H1 (cell line): ENCODE data around the gene RBBP5. TPM values are rescaled to one million over a fixed set of nuclear protein-coding genes. Genes with fewer than 3 reads are reported as not detected.

Experiments used
- CTCF ChIA-PET: fragments of 300-600 bp; sonication (Branson Sonifier 250); formaldehyde crosslinking; loops from one replicate; lab custom pipeline; 2021; ENCODE audit not compliant: partially characterized antibody; lab: Charles Lee
- POLR2A ChIA-PET: fragments of 300-600 bp; sonication (Branson Sonifier 250); formaldehyde crosslinking; loops from one replicate; lab custom pipeline; 2021; ENCODE audit warnings: inconsistent platforms; ENCODE audit not compliant: partially characterized antibody; lab: Charles Lee
- DNase-seq, 2 experiments: peaks; one replicate each; pipeline versions ENCODE4 v3.0.0 to v3.0.0-alpha.2; 2010 to 2022; ENCODE audit warnings: low spot score in 2 of 2, low read depth in 1 of 2, mixed read lengths in 1 of 2
- FAIRE-seq: peaks from 2 replicates; lab custom pipeline; 2011; peaks lifted over from hg19 to GRCh38; lab: Jason Lieb, UNC
- H2AFZ ChIP-seq: 2 replicates; pipeline ENCODE4 v1.8.1; 2012; ENCODE audit warnings: low read length, inconsistent platforms
- H2AK5ac ChIP-seq: 2 replicates; pipeline ENCODE4 v1.6.1; 2013; ENCODE audit warnings: low read depth, low read length
- H2BK120ac ChIP-seq: replicated peaks from 2 replicates; pipeline ENCODE3; 2013; ENCODE audit warnings: low read depth, low read length, inconsistent platforms
- H2BK12ac ChIP-seq: 2 replicates; pipeline ENCODE4 v1.6.1; 2013; ENCODE audit warnings: low read depth, low read length
- H2BK15ac ChIP-seq: 2 replicates; pipeline ENCODE4 v1.6.1; 2013; ENCODE audit warnings: low read length
- H2BK20ac ChIP-seq: 2 replicates; pipeline ENCODE4 v1.6.1; 2013; ENCODE audit warnings: low read length
- H2BK5ac ChIP-seq: 2 replicates; pipeline ENCODE4 v1.6.1; 2013; ENCODE audit warnings: low read depth, low read length
- H3K14ac ChIP-seq: 2 replicates; pipeline ENCODE4 v1.6.1; 2013; ENCODE audit warnings: inconsistent platforms; ENCODE audit not compliant: insufficient read length
- H3K18ac ChIP-seq: 2 replicates; pipeline ENCODE4 v1.6.1; 2013; ENCODE audit warnings: low read length; ENCODE audit errors: extremely low read depth
- H3K23ac ChIP-seq: 2 replicates; pipeline ENCODE4 v1.6.1; 2013; ENCODE audit warnings: inconsistent platforms; ENCODE audit not compliant: insufficient read length
- H3K23me2 ChIP-seq: 2 replicates; pipeline ENCODE4 v1.6.1; 2013; ENCODE audit warnings: low read depth, low read length
- H3K27ac ChIP-seq: 2 replicates; pipeline ENCODE4 v1.6.1; 2011; ENCODE audit warnings: low read depth, low read length, inconsistent platforms
- H3K27me3 ChIP-seq, 4 experiments: replicated peaks in 1 of 4; 1 replicate in 1 of 4; 2 replicates in 3 of 4; pipeline versions ENCODE4 v1.6.1 to v1.8.1; 2011 to 2013; ENCODE audit warnings: low read length in 3 of 4, mild to moderate bottlenecking in 3 of 4, inconsistent platforms in 2 of 4, mixed read lengths in 2 of 4, moderate library complexity in 1 of 4; ENCODE audit not compliant: control insufficient read depth in 3 of 4, insufficient read depth in 3 of 4; ENCODE audit errors: extremely low read depth in 1 of 4
- H3K36me3 ChIP-seq, 4 experiments: 2 replicates each; pipeline versions ENCODE4 v1.6.1 to v1.8.1; 2011 to 2013; ENCODE audit warnings: mild to moderate bottlenecking in 4 of 4, low read length in 3 of 4, moderate library complexity in 2 of 4, control low read depth in 1 of 4, inconsistent platforms in 1 of 4; ENCODE audit not compliant: insufficient read depth in 4 of 4, control insufficient read depth in 2 of 4
- H3K4ac ChIP-seq: replicated peaks from 2 replicates; pipeline ENCODE3; 2013; ENCODE audit warnings: low read length, low read depth, mixed read lengths, inconsistent platforms; ENCODE audit not compliant: insufficient read length
- H3K4me1 ChIP-seq, 4 experiments: replicated peaks in 1 of 4; 1 replicate in 1 of 4; 2 replicates in 3 of 4; pipeline versions ENCODE4 v1.6.1 to v1.8.1; 2011 to 2013; ENCODE audit warnings: low read length in 3 of 4, inconsistent platforms in 2 of 4, mixed read lengths in 1 of 4; ENCODE audit not compliant: insufficient read depth in 4 of 4, control insufficient read depth in 3 of 4
- H3K4me2 ChIP-seq, 2 experiments: 2 replicates each; pipeline versions ENCODE4 v1.6.1 to v1.8.1; 2011 to 2013; ENCODE audit warnings: low read depth in 2 of 2, low read length in 2 of 2, control low read depth in 1 of 2, inconsistent platforms in 1 of 2, mild to moderate bottlenecking in 1 of 2; ENCODE audit not compliant: insufficient read depth in 1 of 2
- H3K4me3 ChIP-seq, 4 experiments: fragments of 200-600, 300-600 bp in 1 of 4; sonication (generic), shearing (Covaris generic), sonication (Bioruptor Twin) in 1 of 4; 2 replicates each; pipeline versions ENCODE4 v1.5.1 to v1.8.1; 2011 to 2016; ENCODE audit warnings: low read length in 4 of 4, low read depth in 3 of 4, control low read depth in 2 of 4, inconsistent platforms in 2 of 4, mild to moderate bottlenecking in 2 of 4, mixed read lengths in 1 of 4, moderate library complexity in 1 of 4; ENCODE audit not compliant: insufficient read depth in 2 of 4; ENCODE audit errors: extremely low read depth in 1 of 4
- H3K56ac ChIP-seq: replicated peaks from 2 replicates; pipeline ENCODE3; 2013; ENCODE audit warnings: low read depth, mild to moderate bottlenecking, mixed read lengths, low read length, inconsistent platforms; ENCODE audit not compliant: insufficient read length
- H3K79me1 ChIP-seq: 2 replicates; pipeline ENCODE4 v1.6.1; 2013; ENCODE audit warnings: low read depth, low read length, control low read depth
- H3K79me2 ChIP-seq, 2 experiments: 2 replicates each; pipeline versions ENCODE4 v1.6.1 to v1.8.1; 2012 to 2013; ENCODE audit warnings: low read length in 2 of 2, mild to moderate bottlenecking in 2 of 2, inconsistent platforms in 1 of 2; ENCODE audit not compliant: insufficient read depth in 2 of 2, control insufficient read depth in 1 of 2
- H3K9ac ChIP-seq, 4 experiments: replicated peaks in 1 of 4; 1 replicate in 1 of 4; 2 replicates in 3 of 4; pipeline versions ENCODE4 v1.6.1 to v1.8.1; 2011 to 2013; ENCODE audit warnings: low read depth in 3 of 4, low read length in 3 of 4, control low read depth in 2 of 4, mild to moderate bottlenecking in 2 of 4, moderate library complexity in 2 of 4, inconsistent platforms in 1 of 4; ENCODE audit errors: extremely low read depth in 1 of 4
- H3K9me3 ChIP-seq, 2 experiments: 2 replicates each; pipeline versions ENCODE4 v1.6.1 to v1.8.1; 2012 to 2013; ENCODE audit warnings: mild to moderate bottlenecking in 2 of 2, moderate library complexity in 2 of 2, control low read depth in 1 of 2, inconsistent platforms in 1 of 2, low read depth in 1 of 2, low read length in 1 of 2, mixed read lengths in 1 of 2; ENCODE audit not compliant: insufficient read depth in 2 of 2
- H4K20me1 ChIP-seq, 2 experiments: replicated peaks in 1 of 2; 2 replicates each; pipeline versions ENCODE3 to v1.8.1; 2011 to 2013; ENCODE audit warnings: inconsistent platforms in 2 of 2, low read length in 2 of 2, mild to moderate bottlenecking in 1 of 2; ENCODE audit not compliant: insufficient read depth in 2 of 2, control insufficient read depth in 1 of 2
- H4K5ac ChIP-seq: 2 replicates; pipeline ENCODE4 v1.6.1; 2013; ENCODE audit warnings: low read length, low read depth, mixed read lengths, inconsistent platforms; ENCODE audit not compliant: insufficient read length
- H4K8ac ChIP-seq: 2 replicates; pipeline ENCODE4 v1.8.0; 2013; ENCODE audit warnings: mild to moderate bottlenecking, moderate library complexity, low read length, inconsistent platforms; ENCODE audit not compliant: insufficient read depth; ENCODE audit errors: extremely low read depth
- H4K91ac ChIP-seq: replicated peaks from 2 replicates; pipeline ENCODE3; 2013; ENCODE audit warnings: low read length, mixed read lengths, inconsistent platforms; ENCODE audit not compliant: insufficient read length
- ATF3 ChIP-seq: IDR thresholded peaks from 2 replicates; pipeline ENCODE4 v1.6.1; 2011; ENCODE audit warnings: low read depth, mild to moderate bottlenecking, low read length; ENCODE audit not compliant: insufficient read depth
- BACH1 ChIP-seq: IDR thresholded peaks from 2 replicates; pipeline ENCODE4 v1.6.1; 2012; ENCODE audit warnings: low read length, improper control_type of control experiment
- CHD1 ChIP-seq: IDR thresholded peaks from 2 replicates; pipeline ENCODE4 v1.6.1; 2012; ENCODE audit warnings: low read depth, low read length, improper control_type of control experiment
- CTBP2 ChIP-seq: IDR thresholded peaks from 2 replicates; pipeline ENCODE4 v1.7.0; 2011; ENCODE audit warnings: borderline replicate concordance, mild to moderate bottlenecking, moderate library complexity, mixed read lengths, low read length; ENCODE audit not compliant: insufficient read depth, insufficient read length
- POLR2A ChIP-seq, 2 experiments: IDR thresholded peaks; 1 replicate in 1 of 2; 2 replicates in 1 of 2; pipeline ENCODE4 v1.6.1; 2011; ENCODE audit warnings: low read depth in 2 of 2, low read length in 2 of 2, mild to moderate bottlenecking in 2 of 2; ENCODE audit errors: control extremely low read depth in 1 of 2
- RBBP5 ChIP-seq: IDR thresholded peaks from 2 replicates; pipeline ENCODE4 v1.7.1; 2012; ENCODE audit warnings: low read depth, mild to moderate bottlenecking, inconsistent platforms, low read length, moderate library complexity, borderline replicate concordance
- RFX5 ChIP-seq: IDR thresholded peaks from 2 replicates; pipeline ENCODE4 v1.6.1; 2011; ENCODE audit warnings: low read depth, low read length, improper control_type of control experiment, borderline replicate concordance
- RXRA ChIP-seq: IDR thresholded peaks from 2 replicates; pipeline ENCODE4 v1.6.1; 2011; ENCODE audit warnings: low read depth, mild to moderate bottlenecking, low read length, moderate library complexity; ENCODE audit not compliant: insufficient read depth
- SIRT6 ChIP-seq: IDR thresholded peaks from one replicate; pipeline ENCODE4 v1.7.1; 2012; ENCODE audit warnings: low read length, inconsistent platforms
- SP4 ChIP-seq: IDR thresholded peaks from 2 replicates; pipeline ENCODE4 v1.6.1; 2012; ENCODE audit warnings: low read length, inconsistent platforms
- TAF1 ChIP-seq: IDR thresholded peaks from 2 replicates; pipeline ENCODE4 v1.6.1; 2011; ENCODE audit warnings: mild to moderate bottlenecking, low read depth, low read length
- WGBS, 2 experiments: shearing (Covaris generic) in 1 of 2; methylation state at CpG; one replicate each; pipeline versions ENCODE4 v1.1.6 to v1.1.7; 2013 to 2015; ENCODE audit warnings: low lambda C conversion rate in 2 of 2, mixed read lengths in 2 of 2, inconsistent platforms in 1 of 2, low coverage in 1 of 2, missing lambda C conversion rate in 1 of 2; ENCODE audit not compliant: insufficient replicate concordance in 2 of 2, insufficient coverage in 1 of 2, insufficient read length in 1 of 2; ENCODE audit errors: extremely low coverage in 1 of 2, missing lambda C conversion rate in 1 of 2; 5-methylcytosine and 5-hydroxymethylcytosine counted together
- polyA plus RNA-seq, 7 experiments: library from polyadenylated mRNA; depleted of rRNA in 3 of 7; stranded (reverse) in 5 of 7; unstranded in 2 of 7; fragments of >200 nt in 5 of 7; fragments of 200-250 nt in 2 of 7; gene quantifications; 1 replicate in 5 of 7; 2 replicates in 1 of 7; 4 replicates in 1 of 7; pipeline versions ENCODE4 v1.2.1 to v1.2.3, GENCODE V29; 2011 to 2013; ENCODE audit warnings: missing spikeins in 2 of 7, mixed read lengths in 2 of 7
- total RNA-seq: library from RNA; stranded (reverse); fragmentation: NEBNext Ultra II Directional; extraction: Animal tissue kit (Norgen Biotek cat#: 25700); gene quantifications from 2 replicates; pipeline ENCODE4 v1.2.1, GENCODE V29; 2021

The RBBP5 gene
- total and polyA plus RNA-seq, 2 of the 8 experiments (the other 6 are each of a cell fraction or from before 2014, with no cell fraction given): 6.7 to 21.5 TPM

DNA sequence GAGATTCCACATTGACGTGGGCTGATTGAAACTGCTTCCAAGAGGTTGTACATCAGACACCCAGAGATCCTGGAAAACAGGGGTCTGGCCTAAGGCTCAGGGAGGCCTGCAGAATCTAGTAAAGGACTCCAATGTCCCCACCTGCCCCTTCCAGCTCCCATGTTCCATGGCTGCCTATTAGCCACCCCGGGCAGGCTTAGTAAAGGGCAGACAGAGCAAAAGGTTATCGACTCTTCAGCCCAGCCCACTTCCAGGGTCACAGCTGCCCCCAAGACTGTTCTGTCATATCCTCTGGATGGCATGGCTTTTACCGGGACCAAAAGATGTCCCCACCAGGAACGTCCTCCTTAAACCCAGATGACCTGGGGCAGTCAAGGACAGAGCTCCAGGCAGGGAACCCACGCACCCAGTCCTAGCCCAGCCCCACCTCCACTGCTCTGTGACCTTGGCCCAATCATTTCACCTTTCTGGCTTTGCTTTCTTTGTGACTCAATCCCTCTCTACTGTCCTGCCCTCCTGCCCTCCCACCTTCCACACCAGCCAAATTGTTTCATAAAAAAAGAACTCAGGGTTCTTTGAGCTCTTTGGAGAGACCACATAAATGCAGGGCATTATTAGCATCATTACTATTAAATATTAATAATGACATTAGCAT lies 83.5 kb downstream of the RBBP5 start:
- no peak for DNase-seq

More for the DNA sequence above, 83.5 kb downstream of the RBBP5 start:
- no peak overlapping the region for H2AFZ ChIP-seq
- H3K4me3 ChIP-seq: no peak overlapping the region
- no peaks in the 10 kb centered on the region for H3K79me1 ChIP-seq
- H2BK5ac ChIP-seq: no peak overlapping the region
- no peak overlapping the region for H3K27ac ChIP-seq
- H3K36me3 ChIP-seq: no peaks in the 10 kb centered on the region
- no peak overlapping the region for H2BK120ac ChIP-seq
- no peak overlapping the region for H3K56ac ChIP-seq
- H2BK15ac ChIP-seq: no peak overlapping the region
- no peaks in the 10 kb centered on the region; a peak in 1 of 7 replicates for H3K4me1 ChIP-seq
- no peak overlapping the region for H2BK12ac ChIP-seq
- ChIA-PET CTCF (interaction anchor here (1.5 to 33.2 kb wide), 8 partner anchors 8 to 103 kb away, joined by 3 to 531 read pairs (median 6); no protein-coding TSS in a partner anchor), POLR2A (interaction anchor here (1.6 kb wide), 1 partner anchor 9 kb away, joined by 4 read pairs; no protein-coding TSS in a partner anchor)
- no peak for FAIRE-seq
- H4K5ac ChIP-seq: no peak overlapping the region
- H3K9ac ChIP-seq: no peak overlapping the region
- H3K79me2 ChIP-seq: no peaks in the 10 kb centered on the region
- no peak overlapping the region for H3K4ac ChIP-seq
- 87% methylated on average over 6 of the region's 6 CpGs; no CpG with 5 or more reads in 1 of the 2 experiments for WGBS, 2 experiments
- H3K4me2 ChIP-seq: no peak overlapping the region
- H4K20me1 ChIP-seq: no peaks in the 10 kb centered on the region
- no peak overlapping the region for H3K14ac ChIP-seq
- H3K23me2 ChIP-seq: peaks cover 3% of the 10 kb centered on the region; the same call in 1 of the 2 replicates
- H4K91ac ChIP-seq: no peak overlapping the region
- H3K18ac ChIP-seq: no peak overlapping the region
- no peaks in the 10 kb centered on the region for H3K9me3 ChIP-seq
- peaks cover 0 to 18% (median 10%) of the 10 kb centered on the region in 4 experiments; a peak in 5 of 7 replicates for H3K27me3 ChIP-seq
- H3K23ac ChIP-seq: no peak overlapping the region
- no peak overlapping the region for H4K8ac ChIP-seq
- no peak overlapping the region for H2BK20ac ChIP-seq
- no peak overlapping the region for H2AK5ac ChIP-seq
- TF ChIP-seq CTBP2 (no peak), RXRA (no peak), SP4 (no peak), RBBP5 (no peak), CHD1 (no peak), TAF1 (no peak), SIRT6 (no peak), RFX5 (no peak), POLR2A (IDR thresholded peaks at IDR 0.05; ENCODE audit: control extremely low read depth in 1 of 2, low read depth in 2 of 2, low read length in 2 of 2) (no peak), ATF3 (no peak), BACH1 (no peak)
